IPS DF 19.7 (cell line): ENCODE data around the gene KLHL33.

ENCODE experiments used
- DNase-seq: peaks from one replicate; pipeline ENCODE4 v3.0.0-alpha.2; 2013; ENCODE audit warnings: low read depth, low spot score

KLHL33 gene, protein sequence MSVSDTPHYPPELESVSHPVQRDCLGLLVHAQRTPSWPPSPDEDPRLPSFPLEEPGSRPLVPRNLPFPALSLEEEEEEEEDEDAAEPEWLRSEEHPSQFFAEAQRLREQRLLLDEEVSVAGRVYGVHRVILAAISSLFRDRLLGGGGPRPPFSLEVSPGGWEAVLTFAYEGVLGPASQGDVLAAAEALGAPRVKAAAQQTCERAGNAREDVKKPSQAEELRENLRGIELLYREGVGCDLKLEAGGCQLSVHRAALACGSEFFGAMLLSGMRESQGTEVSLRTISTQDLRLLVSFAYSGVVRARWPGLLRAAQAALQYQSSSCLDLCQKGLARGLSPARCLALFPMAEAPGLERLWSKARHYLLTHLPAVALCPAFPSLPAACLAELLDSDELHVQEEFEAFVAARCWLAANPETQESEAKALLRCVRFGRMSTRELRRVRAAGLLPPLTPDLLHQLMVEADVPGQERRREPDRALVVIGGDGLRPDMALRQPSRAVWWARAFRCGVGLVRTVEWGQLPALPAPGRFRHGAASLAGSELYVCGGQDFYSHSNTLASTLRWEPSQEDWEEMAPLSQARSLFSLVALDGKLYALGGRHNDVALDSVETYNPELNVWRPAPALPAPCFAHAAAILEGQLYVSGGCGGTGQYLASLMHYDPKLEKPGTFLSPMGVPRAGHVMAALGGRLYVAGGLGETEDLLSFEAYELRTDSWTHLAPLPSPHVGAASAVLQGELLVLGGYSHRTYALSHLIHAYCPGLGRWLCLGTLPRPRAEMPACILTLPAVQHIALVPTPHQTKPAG

DNA sequence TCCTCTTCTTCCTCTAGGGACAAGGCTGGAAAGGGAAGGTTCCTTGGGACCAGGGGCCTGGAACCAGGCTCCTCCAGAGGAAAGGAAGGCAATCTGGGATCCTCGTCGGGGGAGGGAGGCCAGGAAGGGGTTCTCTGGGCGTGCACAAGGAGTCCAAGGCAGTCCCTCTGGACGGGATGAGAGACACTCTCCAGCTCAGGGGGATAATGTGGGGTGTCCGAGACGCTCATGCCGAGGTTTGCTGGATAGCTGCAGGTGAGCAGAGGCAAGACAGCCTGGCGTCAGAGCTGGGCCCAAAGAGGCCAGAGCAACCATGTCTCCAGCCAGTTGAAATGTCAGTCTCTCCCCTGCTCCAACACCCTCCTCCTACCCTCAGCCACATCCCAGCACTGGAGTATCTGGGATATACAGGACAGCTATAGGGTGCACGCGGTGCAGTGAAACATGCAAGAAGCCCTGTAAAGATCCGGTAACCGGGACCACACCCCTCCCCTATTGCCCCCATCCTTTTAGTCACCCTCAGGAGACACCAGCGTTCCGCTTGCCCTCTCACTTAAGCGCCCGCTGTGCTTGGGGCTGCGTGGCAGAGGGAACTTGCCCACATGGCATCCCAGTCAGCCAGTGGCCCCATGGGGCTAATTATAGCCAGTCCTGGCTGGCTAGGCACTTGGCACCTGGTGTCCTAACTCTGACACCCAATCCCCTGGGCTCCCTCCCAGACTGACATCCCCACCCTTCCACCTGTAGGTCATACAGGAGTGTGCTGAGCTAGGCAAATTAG, at the start of gene KLHL33:
Gene KLHL33, minus strand, starts transcription at position 585 of the 781 bp plus-strand sequence. Its CDS starts 355 bp downstream, at position 230.
- DNase-seq = no peak

DNA sequence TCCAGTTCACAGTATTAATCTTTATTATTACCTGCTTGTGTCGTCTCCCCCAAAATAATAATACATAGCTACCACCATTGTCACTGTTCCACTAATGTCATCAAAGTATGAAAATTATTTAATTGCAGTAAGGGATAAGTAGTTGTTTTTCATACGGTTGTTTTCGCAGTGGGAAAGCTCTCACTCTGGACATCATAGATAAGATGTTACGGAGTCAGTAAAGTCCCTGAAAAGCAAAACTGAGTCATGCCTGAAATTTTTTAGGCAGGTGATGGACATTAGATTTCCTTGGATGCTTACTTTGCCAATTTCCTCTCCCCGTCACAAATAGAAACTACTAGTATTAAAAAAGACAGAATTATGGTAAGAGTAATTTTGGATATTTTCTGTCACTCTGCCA, 46.4 kb upstream of the KLHL33 start:
- DNase-seq = no peak

DNA sequence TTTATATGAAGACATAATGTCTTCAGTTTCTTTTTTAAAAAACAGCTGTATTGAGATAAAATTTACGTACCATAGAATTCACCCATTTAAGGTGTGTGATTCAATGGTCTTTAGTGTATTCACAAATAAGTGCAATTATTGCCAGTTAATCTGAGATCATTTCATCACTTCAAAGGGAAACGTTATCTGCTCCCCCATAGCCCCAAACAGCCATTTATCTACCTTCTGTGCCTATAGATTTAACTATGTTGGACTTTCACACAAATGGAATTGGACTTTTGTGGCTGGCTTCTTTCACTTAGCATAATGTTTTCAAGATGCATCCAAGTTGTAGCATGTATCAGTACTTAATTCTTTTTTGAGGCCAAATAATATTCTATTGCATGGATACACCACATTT, 42.9 kb upstream of the KLHL33 start:
- DNase-seq = no peak

DNA sequence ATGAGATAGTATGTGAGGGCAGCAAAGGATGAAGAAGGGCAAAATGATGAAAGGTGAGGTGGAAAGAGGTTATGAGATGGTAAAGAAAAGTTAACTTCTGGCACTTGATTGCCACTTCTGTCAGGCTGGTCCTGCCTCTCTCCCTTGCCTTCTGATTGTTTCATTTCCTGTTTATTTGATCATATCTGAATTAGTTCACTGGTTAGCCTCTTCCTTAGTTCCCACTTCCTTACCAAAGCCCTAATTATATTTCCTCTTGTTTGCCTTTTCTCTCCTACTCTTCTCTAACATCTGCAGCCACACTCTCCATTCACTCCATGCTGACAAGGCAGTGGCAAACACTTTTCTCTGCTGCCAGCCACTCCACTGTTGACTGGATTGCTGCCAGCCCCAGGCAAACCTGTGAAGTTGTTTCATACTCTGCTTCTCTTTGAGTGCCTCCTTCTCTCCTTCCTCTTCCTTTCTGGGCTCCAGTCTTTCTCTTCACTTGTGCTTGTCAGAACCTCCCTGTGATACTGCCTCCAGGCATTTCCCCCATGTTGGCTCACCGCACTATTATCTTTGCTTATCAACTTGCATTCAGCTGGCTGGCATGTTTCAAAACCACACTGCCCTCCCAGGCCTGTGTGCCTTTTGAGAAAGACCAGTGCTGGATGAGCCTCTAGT, 41.4 kb upstream of the KLHL33 start:
- DNase-seq = no peak

DNA sequence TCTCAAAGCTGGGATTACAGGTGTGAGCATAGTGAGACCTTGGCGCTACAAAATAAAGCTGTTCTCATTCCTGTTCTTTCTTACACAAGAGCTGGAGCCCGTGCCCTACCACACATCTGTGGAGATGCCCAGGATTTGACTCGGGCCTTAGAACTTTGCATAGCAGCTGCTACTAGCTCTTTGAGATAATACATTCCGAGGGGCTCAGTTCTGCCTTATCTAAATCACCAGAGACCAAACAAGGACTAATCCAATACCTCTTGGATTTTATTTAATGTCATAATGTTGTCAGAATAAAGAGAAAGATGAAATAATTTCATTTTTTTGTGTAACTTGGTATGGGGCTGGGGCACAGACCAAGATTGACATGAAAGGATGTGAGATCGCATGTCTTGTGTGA, 40.8 kb upstream of the KLHL33 start:
- DNase-seq = no peak

DNA sequence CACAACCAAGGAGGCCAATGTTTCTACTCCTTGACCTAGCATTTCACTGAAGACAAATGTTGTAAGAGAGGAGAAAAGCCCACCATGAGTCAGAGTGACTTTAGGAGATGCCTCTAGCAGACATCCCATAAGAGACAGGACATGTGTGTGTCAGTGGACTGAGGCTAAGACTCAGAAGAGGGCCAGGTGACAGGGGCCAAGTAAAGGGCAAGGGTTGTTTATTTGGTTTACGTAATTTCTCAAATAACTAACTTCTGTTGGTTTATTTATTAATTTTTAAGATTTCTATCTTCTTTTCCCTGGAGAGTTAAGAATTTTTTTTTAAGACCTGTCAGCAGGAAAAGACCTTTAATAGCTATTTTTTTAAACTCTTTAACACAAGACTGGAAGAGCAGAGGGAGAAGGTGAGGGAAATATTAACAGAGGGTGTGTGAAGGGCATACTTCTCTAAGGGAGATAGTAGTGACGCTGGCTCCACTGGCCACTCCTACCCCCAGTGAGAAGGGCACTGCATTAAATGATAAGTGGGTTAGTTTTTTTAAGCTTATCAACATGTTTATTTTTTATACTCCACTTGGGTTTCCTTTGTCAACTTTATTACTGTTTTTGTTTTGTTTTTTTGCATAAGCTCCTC, 36.7 kb upstream of the KLHL33 start:
- no peak for DNase-seq

DNA sequence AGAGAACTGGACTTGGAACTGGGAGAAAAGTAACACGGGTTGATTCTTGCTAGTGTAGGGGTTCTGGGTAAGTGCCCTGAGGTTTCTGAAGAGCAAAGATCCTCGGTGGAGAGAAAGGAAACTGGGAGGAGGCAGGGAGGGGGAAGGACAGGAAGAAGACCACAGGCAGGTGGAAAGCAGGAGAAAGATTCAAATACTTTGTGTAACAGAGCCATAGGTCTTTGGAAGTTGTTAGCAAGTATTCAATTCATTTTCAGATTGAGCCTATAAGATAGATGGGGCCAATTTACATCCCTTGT, 34.6 kb upstream of the KLHL33 start:
- no peak for DNase-seq

DNA sequence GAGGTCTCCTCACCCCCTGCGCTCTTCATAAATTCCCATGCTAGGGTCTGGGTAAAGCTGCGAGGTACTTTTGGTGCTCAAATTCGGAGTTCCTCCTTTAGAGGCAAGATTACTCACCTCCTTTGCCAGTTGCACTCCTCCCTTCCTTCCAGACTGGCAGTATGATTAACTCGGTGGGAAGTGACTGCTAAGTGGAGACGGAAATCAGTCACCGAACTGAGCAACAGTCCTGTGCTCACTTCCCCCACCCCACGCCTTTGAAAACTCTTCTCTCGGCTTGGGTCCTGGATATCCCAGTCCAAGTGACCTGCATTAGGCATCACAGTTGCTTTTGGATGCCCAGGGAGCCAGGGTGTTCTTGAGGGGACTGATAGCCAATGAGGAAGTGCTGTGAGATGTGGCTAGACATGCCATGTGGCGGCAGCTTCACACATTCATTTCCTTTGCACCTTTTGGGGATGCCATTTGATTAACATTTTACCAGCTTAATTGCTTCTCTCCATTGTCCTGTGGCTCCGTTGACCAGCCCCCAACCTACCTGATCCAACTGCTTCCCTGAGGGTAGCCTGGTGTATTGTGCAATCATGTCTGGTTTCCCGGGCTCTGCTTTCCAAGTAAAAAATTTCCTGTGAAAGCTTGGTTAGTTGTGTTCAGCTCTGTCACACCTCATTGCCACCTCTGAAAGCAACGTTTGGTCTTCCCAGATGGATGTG, 34.1 kb upstream of the KLHL33 start:
- no peak for DNase-seq

DNA sequence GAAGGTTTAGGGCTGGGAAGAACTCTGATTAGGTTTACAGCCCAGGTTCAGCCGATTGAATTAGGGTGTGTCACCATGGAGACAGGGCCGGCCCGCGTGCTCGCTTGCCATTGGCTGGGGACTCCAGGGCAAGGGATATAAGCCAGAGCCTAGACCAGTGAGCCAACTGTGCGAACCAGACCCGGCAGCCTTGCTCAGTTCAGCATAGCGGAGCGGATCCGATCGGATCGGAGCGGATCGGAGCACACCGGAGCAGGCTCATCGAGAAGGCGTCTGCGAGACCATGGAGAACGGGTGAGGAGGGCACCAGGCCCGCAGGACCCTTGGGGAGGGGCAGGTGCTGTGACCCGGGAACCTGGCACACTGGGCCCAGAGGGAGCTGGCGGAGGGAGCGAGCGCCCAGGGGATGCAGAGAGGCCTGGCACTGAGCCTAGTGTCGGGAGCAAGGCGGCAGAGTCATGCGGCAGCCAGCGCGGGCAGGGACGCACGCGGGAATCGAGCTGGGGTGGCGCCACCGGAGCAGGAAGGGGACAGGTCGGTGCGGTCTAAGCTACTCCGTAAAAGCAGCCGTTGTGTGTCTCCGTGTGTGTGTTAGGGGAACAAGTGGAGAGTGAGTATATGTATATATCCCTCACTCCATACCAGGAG, 33.4 kb upstream of the KLHL33 start, which contains the start of gene PNP:
Gene PNP, plus strand, starts transcription at position 165 of the 648 bp plus-strand sequence. Its CDS starts 119 bp downstream, at position 284.
- DNase-seq = peak; percentile 88

DNA sequence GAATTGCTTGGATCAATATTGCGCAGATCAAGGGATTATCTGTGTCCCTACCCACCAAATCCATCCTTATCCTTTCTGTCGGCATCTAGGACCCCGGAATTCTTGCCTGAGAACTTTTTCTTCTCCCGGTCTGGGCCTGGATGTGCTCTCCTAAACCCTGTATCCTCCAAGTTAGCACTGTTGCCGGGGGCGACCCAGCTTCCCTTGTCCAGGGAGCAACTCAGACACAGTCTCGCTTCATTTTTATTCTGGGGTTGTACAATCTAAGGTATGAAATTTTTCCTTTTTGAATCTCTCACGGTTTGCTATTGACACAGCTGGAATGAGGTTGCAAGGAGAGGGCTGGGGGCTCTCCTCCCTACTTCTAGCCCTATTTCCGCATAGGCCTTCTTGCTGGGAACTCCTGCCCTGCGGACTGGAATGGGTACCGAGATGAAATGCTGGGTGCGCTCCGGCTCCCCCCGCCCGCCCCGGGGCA, 32.8 kb upstream of the KLHL33 start:
- no peak for DNase-seq

DNA sequence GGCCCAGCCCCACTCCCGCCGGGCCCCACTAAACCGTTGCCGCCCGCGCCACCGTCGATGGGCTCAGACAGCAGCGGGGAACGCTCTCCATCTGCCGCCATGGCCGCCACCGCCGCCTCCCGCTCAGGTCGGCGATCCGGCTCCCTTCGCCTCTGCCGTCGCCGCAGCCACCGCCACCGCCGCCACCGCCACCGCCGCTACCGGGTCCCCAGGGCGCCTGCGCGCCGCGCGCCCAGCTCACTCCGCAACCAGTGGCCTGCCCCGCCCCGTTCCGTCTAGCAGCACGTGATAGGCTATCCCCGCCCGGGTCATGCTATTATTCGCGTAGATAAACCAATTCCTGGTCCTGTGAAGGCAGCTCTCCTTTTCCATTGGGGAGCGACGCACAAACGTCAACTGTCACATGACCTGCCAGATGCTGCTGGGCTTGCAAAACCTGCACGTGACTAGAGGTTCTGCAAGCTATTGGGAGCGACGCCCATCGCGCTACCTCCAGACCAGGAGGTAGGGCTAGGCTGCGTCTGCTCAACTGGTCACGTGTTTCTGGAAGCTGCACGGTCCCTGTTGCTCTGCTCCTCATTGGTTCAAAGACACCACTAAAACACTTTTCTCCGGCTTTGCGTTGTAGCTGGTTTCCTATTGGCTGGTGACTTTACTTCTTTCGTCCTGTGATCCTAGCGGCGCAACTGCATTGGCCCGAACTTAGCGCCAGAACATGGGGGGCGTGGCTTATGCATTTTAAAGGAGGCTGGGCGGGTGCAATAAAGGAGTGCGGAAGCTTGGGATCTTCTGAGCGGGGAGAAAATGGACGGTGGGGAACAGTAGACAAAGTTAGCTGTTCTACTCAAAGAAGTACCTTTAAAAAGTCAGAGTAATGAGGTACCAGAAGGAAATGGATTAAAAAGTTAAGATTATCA, 25.5 kb upstream of the KLHL33 start, which contains the start of gene PIP4P1:
Gene PIP4P1, minus strand, starts transcription at position 210 of the 917 bp plus-strand sequence. Its CDS starts 109 bp downstream, at position 101.
- peak; percentile 100 for DNase-seq

DNA sequence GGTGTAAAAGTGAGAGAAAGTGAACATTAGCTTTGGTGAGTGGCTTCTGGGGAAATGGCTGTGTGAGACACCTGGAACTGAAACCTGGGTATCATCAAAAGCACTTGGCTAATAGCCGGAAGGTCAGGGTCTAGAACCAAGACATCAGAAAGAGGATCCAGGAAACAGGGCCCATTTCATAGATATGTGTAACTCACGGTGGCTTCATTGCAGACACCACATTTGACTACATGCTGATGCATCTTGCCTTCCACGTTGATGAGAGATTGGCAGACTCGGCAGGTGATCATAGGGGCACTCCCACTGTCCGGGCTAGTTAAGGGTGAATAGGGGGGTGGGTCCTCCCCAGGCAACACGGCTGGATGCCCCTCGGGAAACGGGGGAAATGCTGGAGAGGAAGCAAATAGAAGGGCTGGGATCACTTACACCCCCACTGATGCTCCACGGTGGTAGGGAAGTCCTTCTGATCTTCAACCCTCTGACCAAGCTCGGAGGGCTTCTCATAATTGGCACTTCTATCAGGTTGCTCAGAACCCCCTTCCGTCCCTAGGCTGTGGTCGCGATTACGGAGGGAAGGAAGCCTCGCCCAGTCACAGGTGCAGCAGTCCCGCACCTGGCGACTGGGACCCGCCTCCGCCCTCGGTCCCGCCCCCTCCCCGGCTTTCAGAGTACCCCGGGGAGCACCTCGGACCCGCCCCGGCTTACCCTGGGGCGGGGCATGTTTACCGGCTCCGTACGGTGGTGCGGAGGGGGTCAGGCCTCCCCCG, 24.7 kb upstream of the KLHL33 start:
- no peak for DNase-seq

DNA sequence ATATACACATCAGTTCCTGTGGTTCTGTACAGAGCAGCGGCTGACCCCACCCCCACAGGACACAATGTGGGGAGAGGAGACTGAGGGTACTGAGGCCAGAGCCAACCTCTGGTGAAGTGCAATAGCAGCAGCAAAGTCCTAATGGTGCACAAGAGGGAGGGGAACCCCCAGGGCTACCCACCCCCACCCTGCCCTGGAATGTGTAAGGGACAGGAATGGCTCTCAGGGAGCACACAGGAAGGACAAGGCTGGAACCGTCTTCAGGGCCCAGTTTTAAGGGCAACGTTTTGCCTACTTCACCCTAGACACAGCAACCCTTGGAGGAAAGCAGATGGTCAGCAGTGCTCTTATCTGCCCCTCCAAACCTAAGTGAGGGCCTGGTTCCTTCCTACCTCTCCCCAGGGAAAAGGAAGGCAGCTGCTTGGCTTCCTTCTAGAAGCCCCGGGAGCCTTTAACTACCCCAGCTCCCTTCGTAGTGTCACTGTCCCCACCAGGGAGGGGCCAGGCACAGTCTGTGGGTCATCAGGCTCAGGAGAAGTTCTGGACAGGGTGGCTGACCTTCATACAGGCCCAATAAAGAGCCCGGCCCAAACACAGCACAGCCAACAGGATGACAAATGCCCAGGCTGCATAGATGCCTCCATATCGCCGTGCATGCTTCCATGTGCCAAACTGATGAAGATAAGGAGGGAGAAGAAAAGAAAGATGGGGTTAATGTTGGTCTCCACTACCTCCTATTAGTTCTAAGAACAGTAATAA, 22.2 kb upstream of the KLHL33 start:
- DNase-seq = no peak

DNA sequence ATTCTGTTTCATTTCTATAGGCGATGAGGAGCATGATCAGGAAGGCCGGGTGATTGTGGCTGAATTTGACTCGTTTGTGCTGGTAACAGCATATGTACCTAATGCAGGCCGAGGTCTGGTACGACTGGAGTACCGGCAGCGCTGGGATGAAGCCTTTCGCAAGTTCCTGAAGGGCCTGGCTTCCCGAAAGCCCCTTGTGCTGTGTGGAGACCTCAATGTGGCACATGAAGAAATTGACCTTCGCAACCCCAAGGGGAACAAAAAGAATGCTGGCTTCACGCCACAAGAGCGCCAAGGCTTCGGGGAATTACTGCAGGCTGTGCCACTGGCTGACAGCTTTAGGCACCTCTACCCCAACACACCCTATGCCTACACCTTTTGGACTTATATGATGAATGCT, 21.0 kb upstream of the KLHL33 start:
- DNase-seq = no peak

DNA sequence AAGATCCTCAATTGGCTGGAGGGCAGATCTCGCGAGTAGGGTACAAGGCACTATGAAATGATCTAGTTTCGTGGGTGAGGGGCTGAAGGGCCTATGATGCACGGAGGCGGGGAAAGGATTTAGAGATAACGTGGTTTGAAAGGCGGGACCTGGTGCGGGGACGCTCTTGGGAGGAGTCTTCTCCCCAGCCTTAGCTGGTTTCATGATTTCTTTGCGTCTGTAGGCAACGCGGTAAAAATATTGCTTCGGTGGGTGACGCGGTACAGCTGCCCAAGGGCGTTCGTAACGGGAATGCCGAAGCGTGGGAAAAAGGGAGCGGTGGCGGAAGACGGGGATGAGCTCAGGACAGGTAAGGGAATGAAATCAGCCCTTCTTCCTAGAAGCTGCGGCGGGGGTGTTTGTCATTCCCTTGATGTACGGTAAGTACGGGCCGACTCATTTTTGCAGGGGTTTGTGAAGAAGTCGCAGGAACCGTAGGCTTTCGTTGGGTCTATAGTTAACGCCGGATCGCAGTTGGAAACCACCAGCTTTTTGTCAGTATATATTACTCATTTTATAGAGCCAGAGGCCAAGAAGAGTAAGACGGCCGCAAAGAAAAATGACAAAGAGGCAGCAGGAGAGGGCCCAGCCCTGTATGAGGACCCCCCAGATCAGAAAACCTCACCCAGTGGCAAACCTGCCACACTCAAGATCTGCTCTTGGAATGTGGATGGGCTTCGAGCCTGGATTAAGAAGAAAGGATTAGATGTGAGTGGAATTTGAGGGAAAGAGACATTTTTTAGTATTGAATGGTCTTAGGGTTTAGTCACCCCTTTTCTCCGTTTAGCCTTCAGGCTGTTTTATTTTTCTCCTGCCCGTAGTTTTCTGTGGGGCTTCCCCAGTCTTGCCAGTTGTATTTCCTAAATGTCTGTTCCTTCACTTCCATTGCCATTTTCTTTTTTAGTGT, 19.7 kb upstream of the KLHL33 start:
- no peak for DNase-seq
